ENCODE measurements around the gene ANKAR.
"Not testable (repeated sequence)": the region's sequence is repeated elsewhere in the genome, so short reads cannot be mapped to it uniquely, and the experiment has no call there.

- not testable (repeated sequence) for TF ChIP-seq CTCF (IDR thresholded peaks at IDR 0.05; ENCODE audit: control extremely low read depth in 1 of 3, insufficient read depth in 1 of 3, low read depth in 1 of 3, low read length in 3 of 3); KDM1A (IDR thresholded peaks at IDR 0.05; ENCODE audit: borderline replicate concordance, low read length); EGR1 (IDR thresholded peaks at IDR 0.05; ENCODE audit: borderline replicate concordance, low read depth, low read length); POLR2AphosphoS5 (IDR thresholded peaks at IDR 0.05; ENCODE audit: low read depth, low read length); ASH2L (IDR thresholded peaks at IDR 0.05; ENCODE audit: low read length); POLR2A (IDR thresholded peaks at IDR 0.05; ENCODE audit: control extremely low read depth in 1 of 2, low read depth in 2 of 2, low read length in 2 of 2); CBX5 (IDR thresholded peaks at IDR 0.05; ENCODE audit: low read depth, low read length); USF2 (IDR thresholded peaks at IDR 0.05; ENCODE audit: low read length); CHD2 (IDR thresholded peaks at IDR 0.05; ENCODE audit: low read length); NRF1 (IDR thresholded peaks at IDR 0.05; ENCODE audit: low read depth, low read length); RNF2 (IDR thresholded peaks at IDR 0.05; ENCODE audit: borderline replicate concordance, low read depth, low read length, missing control alignments, poor library complexity, severe bottlenecking); FOSL1 (IDR thresholded peaks at IDR 0.05; ENCODE audit: insufficient read depth, low read depth, low read length); TAF1 (IDR thresholded peaks at IDR 0.05; ENCODE audit: low read depth, low read length); SP1 (IDR thresholded peaks at IDR 0.05; ENCODE audit: low read depth, low read length)
These were observed 11.2 kb upstream of the ANKAR start for GRCh38 chr2:189663319-189663718.
